ENCODE results near the gene ARNT2. TPM values are rescaled to one million over a fixed set of nuclear protein-coding genes. Genes with fewer than 3 reads are reported as not detected.

Gene ARNT2
- total and polyA plus RNA-seq, 2 donors (not counting 1 experiment from before 2014, with no cell fraction given) = 15.5 to 61.2 TPM

GRCh38 chr15:80489030-80489594 is 84.9 kb downstream of the ARNT2 start:
- no peak overlapping the region for H3K4me2 ChIP-seq (ENCODE audit: extremely low read depth, insufficient read depth, low read length)
- H3K27ac ChIP-seq (ENCODE audit: insufficient read depth, low read length) = peak overlapping the region; percentile 83
- no peak overlapping the region for H3K4me3 ChIP-seq (replicated peaks in 1 of 4; ENCODE audit: control extremely low read depth in 1 of 4, insufficient read depth in 1 of 4, low read depth in 3 of 4, low read length in 4 of 4)
- peak overlapping the region; percentile 11 for H3K9ac ChIP-seq (ENCODE audit: insufficient read depth, low read length)
- H2AFZ ChIP-seq (ENCODE audit: low read length) = no peak overlapping the region
- H3K36me3 ChIP-seq (ENCODE audit: control insufficient read depth, insufficient read depth, low read length) = no peaks in the 10 kb centered on the region
- H3K9me3 ChIP-seq (ENCODE audit: control insufficient read depth, insufficient read depth, low read depth, low read length) = no peaks in the 10 kb centered on the region
- H3K79me2 ChIP-seq (ENCODE audit: control insufficient read depth, insufficient read depth, low read length) = no peaks in the 10 kb centered on the region
- no peaks in the 10 kb centered on the region for H4K20me1 ChIP-seq (ENCODE audit: control insufficient read depth, extremely low read depth, insufficient read depth, low read length)
- peaks cover 39% of the 10 kb centered on the region for H3K4me1 ChIP-seq (ENCODE audit: control insufficient read depth, extremely low read depth, insufficient read depth, low read length)
- TF ChIP-seq EZH2 (IDR thresholded peaks at IDR 0.05; ENCODE audit: low read length, missing control alignments) = no peak
- H3K27me3 ChIP-seq (ENCODE audit: control insufficient read depth, insufficient read depth, low read length) = no peaks in the 10 kb centered on the region
- DNase-seq (ENCODE audit: low read depth in 2 of 2) = peak; percentile 76 to 83

GRCh38 chr15:80490431-80490990 is 86.3 kb downstream of the ARNT2 start:
- Histone ChIP-seq H4K20me1 (ENCODE audit: control insufficient read depth, extremely low read depth, insufficient read depth, low read length) (no peaks in the 10 kb centered on the region), H3K9ac (ENCODE audit: insufficient read depth, low read length) (no peak overlapping the region)
- DNase-seq (ENCODE audit: low read depth in 2 of 2) = no peak

GRCh38 chr15:80491163-80491847 is 87.1 kb downstream of the ARNT2 start:
- Histone ChIP-seq H3K79me2 (ENCODE audit: control insufficient read depth, insufficient read depth, low read length) (no peaks in the 10 kb centered on the region), H3K4me1 (ENCODE audit: control insufficient read depth, extremely low read depth, insufficient read depth, low read length) (peaks cover 38% of the 10 kb centered on the region), H4K20me1 (ENCODE audit: control insufficient read depth, extremely low read depth, insufficient read depth, low read length) (no peaks in the 10 kb centered on the region), H3K36me3 (ENCODE audit: control insufficient read depth, insufficient read depth, low read length) (no peaks in the 10 kb centered on the region), H3K27me3 (ENCODE audit: control insufficient read depth, insufficient read depth, low read length) (no peaks in the 10 kb centered on the region), H3K9me3 (ENCODE audit: control insufficient read depth, insufficient read depth, low read depth, low read length) (no peaks in the 10 kb centered on the region), H3K4me3 (replicated peaks in 1 of 4; ENCODE audit: control extremely low read depth in 1 of 4, insufficient read depth in 1 of 4, low read depth in 3 of 4, low read length in 4 of 4) (no peak overlapping the region), H3K9ac (ENCODE audit: insufficient read depth, low read length) (no peak overlapping the region), H3K27ac (ENCODE audit: insufficient read depth, low read length) (no peak overlapping the region), H3K4me2 (ENCODE audit: extremely low read depth, insufficient read depth, low read length) (no peak overlapping the region), H2AFZ (ENCODE audit: low read length) (no peak overlapping the region)
- TF ChIP-seq CTCF (conservative IDR thresholded peaks at IDR 0.05 in 1 of 2, IDR thresholded peaks at IDR 0.05 in 1 of 2; ENCODE audit: low read depth in 1 of 2, low read length in 2 of 2) = no peak
- TF ChIP-seq EZH2 (IDR thresholded peaks at IDR 0.05; ENCODE audit: low read length, missing control alignments) = no peak
- no peak for DNase-seq (ENCODE audit: low read depth in 2 of 2)

More at GRCh38 chr15:80490431-80490990, 86.3 kb downstream of the ARNT2 start:
- H3K27ac ChIP-seq (ENCODE audit: insufficient read depth, low read length) = peak overlapping the region; percentile 78
- H3K4me2 ChIP-seq (ENCODE audit: extremely low read depth, insufficient read depth, low read length) = no peak overlapping the region
- H2AFZ ChIP-seq (ENCODE audit: low read length) = no peak overlapping the region
- H3K79me2 ChIP-seq (ENCODE audit: control insufficient read depth, insufficient read depth, low read length) = no peaks in the 10 kb centered on the region
- TF ChIP-seq CTCF (conservative IDR thresholded peaks at IDR 0.05 in 1 of 2, IDR thresholded peaks at IDR 0.05 in 1 of 2; ENCODE audit: low read depth in 1 of 2, low read length in 2 of 2) (no peak), EZH2 (IDR thresholded peaks at IDR 0.05; ENCODE audit: low read length, missing control alignments) (no peak)
- no peak overlapping the region for H3K4me3 ChIP-seq (replicated peaks in 1 of 4; ENCODE audit: control extremely low read depth in 1 of 4, insufficient read depth in 1 of 4, low read depth in 3 of 4, low read length in 4 of 4)
- H3K27me3 ChIP-seq (ENCODE audit: control insufficient read depth, insufficient read depth, low read length) = no peaks in the 10 kb centered on the region
- peaks cover 37% of the 10 kb centered on the region for H3K4me1 ChIP-seq (ENCODE audit: control insufficient read depth, extremely low read depth, insufficient read depth, low read length)
- H3K36me3 ChIP-seq (ENCODE audit: control insufficient read depth, insufficient read depth, low read length) = no peaks in the 10 kb centered on the region
- H3K9me3 ChIP-seq (ENCODE audit: control insufficient read depth, insufficient read depth, low read depth, low read length) = no peaks in the 10 kb centered on the region
